A549 (cell line): Measurements from ENCODE around the gene ANTKMT. TPM values are rescaled to one million over a fixed set of nuclear protein-coding genes. Genes with fewer than 3 reads are reported as not detected.

Experiments used
- ATAC-seq, 2 experiments: fragments of 200-7000 bp in 1 of 2; fragments of >200 bp in 1 of 2; cut with Nextera tagmentation in 1 of 2; cut with Tn5 transposase in 1 of 2; 3 replicates each; pipeline versions ENCODE4 v1.8.0 to v1.9.1; 2018 to 2020; ENCODE audit warnings: mild to moderate bottlenecking in 1 of 2, moderate library complexity in 1 of 2
- CTCF ChIA-PET: fragments of 300-600 bp; sonication (Branson Sonifier 250); formaldehyde crosslinking; extraction: SDS; loops from one replicate; lab custom pipeline; 2021; ENCODE audit warnings: antibody characterized with exemption, inconsistent platforms; lab: Yijun Ruan, JAX
- POLR2A ChIA-PET: fragments of 350-600 bp; formaldehyde crosslinking; extraction: SDS; loops from one replicate; lab custom pipeline; 2021; ENCODE audit warnings: antibody characterized with exemption, inconsistent platforms; lab: Yijun Ruan, JAX
- DNase-seq, 2 experiments: peaks; one replicate each; pipeline versions ENCODE4 v3.0.0 to v3.0.0-alpha.2; 2011 to 2016; ENCODE audit warnings: low read depth in 1 of 2, low spot score in 1 of 2
- FAIRE-seq: peaks from 2 replicates; lab custom pipeline; 2011; peaks lifted over from hg19 to GRCh38; lab: Jason Lieb, UNC
- H3K27ac ChIP-seq, 2 experiments: fragments of >200 bp; sonication (Bioruptor Twin); formaldehyde crosslinking; 3 replicates each; pipeline ENCODE4 v1.5.1; 2016 to 2017
- H3K4me1 ChIP-seq: fragments of >200 bp; sonication (Bioruptor Twin); formaldehyde crosslinking; 3 replicates; pipeline ENCODE4 v1.6.1; 2016
- H3K4me2 ChIP-seq: fragments of >200 bp; sonication (Bioruptor Twin); formaldehyde crosslinking; 3 replicates; pipeline ENCODE4 v1.6.1; 2016
- H3K4me3 ChIP-seq: fragments of >200 bp; sonication (Bioruptor Twin); formaldehyde crosslinking; 3 replicates; pipeline ENCODE4 v1.5.1; 2016
- H3K9me3 ChIP-seq: fragments of >200 bp; sonication (Bioruptor Twin); formaldehyde crosslinking; 3 replicates; pipeline ENCODE4 v1.6.1; 2016
- BHLHE40 ChIP-seq: IDR thresholded peaks from 2 replicates; pipeline ENCODE4 v1.6.1; 2012; ENCODE audit warnings: low read depth, low read length, inconsistent platforms
- CBX8 ChIP-seq: fragments of 200-600 bp; sonication (generic); IDR thresholded peaks from 2 replicates; pipeline ENCODE4 v1.6.1; 2016
- CTCF ChIP-seq: fragments of >200 bp; sonication (Bioruptor Twin); formaldehyde crosslinking; IDR thresholded peaks from 3 replicates; pipeline ENCODE4 v1.5.1; 2016
- EHF ChIP-seq: fragments of 250-450 bp; sonication (Bioruptor Pico); IDR thresholded peaks from 2 replicates; pipeline ENCODE4 v1.5.0; 2020; ENCODE audit warnings: mild to moderate bottlenecking
- ELK1 ChIP-seq: fragments of 150-350 bp; IDR thresholded peaks from 2 replicates; pipeline ENCODE4 v1.6.1; 2014; ENCODE audit warnings: low read depth, mild to moderate bottlenecking, low read length
- EP300 ChIP-seq, 2 experiments: fragments of >200 bp; sonication (Bioruptor Twin); formaldehyde crosslinking; IDR thresholded peaks; 2 replicates in 1 of 2; 3 replicates in 1 of 2; pipeline ENCODE4 v1.6.1; 2016 to 2017
- FOSB ChIP-seq: fragments of 250-450 bp; sonication (Bioruptor Pico); IDR thresholded peaks from 2 replicates; pipeline ENCODE4 v1.5.0; 2020; ENCODE audit warnings: mild to moderate bottlenecking, moderate library complexity
- GATA3 ChIP-seq: IDR thresholded peaks from 2 replicates; pipeline ENCODE4 v1.6.1; 2012; ENCODE audit warnings: borderline replicate concordance
- HDAC2 ChIP-seq: fragments of 200-600 bp; sonication (generic); IDR thresholded peaks from 2 replicates; pipeline ENCODE4 v1.6.1; 2016
- HEYL ChIP-seq: fragments of 250-450 bp; sonication (Bioruptor Pico); IDR thresholded peaks from 2 replicates; pipeline ENCODE4 v1.8.0; 2021; ENCODE audit warnings: mild to moderate bottlenecking, moderate library complexity
- HOXA7 ChIP-seq: fragments of 250-450 bp; sonication (Bioruptor Pico); IDR thresholded peaks from 2 replicates; pipeline ENCODE4 v1.5.0; 2020; ENCODE audit warnings: mild to moderate bottlenecking, moderate library complexity
- HOXB13 ChIP-seq: fragments of 250-450 bp; sonication (Bioruptor Pico); IDR thresholded peaks from 2 replicates; pipeline ENCODE4 v1.5.0; 2020; ENCODE audit warnings: low read depth, mild to moderate bottlenecking, moderate library complexity
- JUN ChIP-seq, 2 experiments: fragments of >200 bp; sonication (Bioruptor Twin); formaldehyde crosslinking; IDR thresholded peaks; 2 replicates in 1 of 2; 3 replicates in 1 of 2; pipeline ENCODE4 v1.6.1; 2016 to 2017
- KDM1A ChIP-seq: fragments of 200-600 bp; sonication (generic); IDR thresholded peaks from 2 replicates; pipeline ENCODE4 v1.6.1; 2016; ENCODE audit warnings: low read depth, mild to moderate bottlenecking
- KDM5A ChIP-seq: fragments of 200-600 bp; sonication (generic); IDR thresholded peaks from 2 replicates; pipeline ENCODE4 v1.6.1; 2016; ENCODE audit warnings: antibody characterized with exemption, mild to moderate bottlenecking
- MAX ChIP-seq: IDR thresholded peaks from 2 replicates; pipeline ENCODE4 v1.6.1; 2012
- MAZ ChIP-seq: fragments of 150-350 bp; IDR thresholded peaks from 2 replicates; pipeline ENCODE4 v1.6.1; 2014; ENCODE audit warnings: antibody characterized with exemption, low read depth, low read length, borderline replicate concordance
- NPAS2 ChIP-seq: fragments of 250-450 bp; sonication (Bioruptor Pico); IDR thresholded peaks from 2 replicates; pipeline ENCODE4 v1.8.0; 2022; ENCODE audit warnings: mild to moderate bottlenecking, moderate library complexity, borderline replicate concordance
- PBX3 ChIP-seq: IDR thresholded peaks from 2 replicates; pipeline ENCODE4 v1.6.1; 2012
- POLR2A ChIP-seq: IDR thresholded peaks from 2 replicates; pipeline ENCODE4 v1.6.1; 2012; ENCODE audit warnings: mild to moderate bottlenecking, low read length
- RCOR1 ChIP-seq: fragments of 150-350 bp; IDR thresholded peaks from 2 replicates; pipeline ENCODE4 v1.6.1; 2014; ENCODE audit warnings: antibody characterized with exemption, low read length, low read depth
- TFCP2L1 ChIP-seq: fragments of 250-450 bp; sonication (Bioruptor Pico); IDR thresholded peaks from 2 replicates; pipeline ENCODE4 v1.5.0; 2021; ENCODE audit warnings: mild to moderate bottlenecking
- TP53 ChIP-seq: fragments of 250-450 bp; sonication (Bioruptor Pico); IDR thresholded peaks from 2 replicates; pipeline ENCODE4 v1.5.0; 2021; ENCODE audit warnings: mild to moderate bottlenecking, moderate library complexity
- WGBS: methylation state at CpG from one replicate; pipeline ENCODE4 v1.1.6; 2017; ENCODE audit errors: missing lambda C conversion rate; 5-methylcytosine and 5-hydroxymethylcytosine counted together
- polyA plus RNA-seq, 4 experiments: library from polyadenylated mRNA; depleted of rRNA in 3 of 4; stranded (reverse); fragments of >200 nt; fragmentation: RNase III in 1 of 4; extraction: RNeasy Plus Mini Kit Qiagen cat#74134 plus additional on column Dnase treatment in 1 of 4; gene quantifications; 2 replicates in 3 of 4; 3 replicates in 1 of 4; pipeline ENCODE4 v1.2.3, GENCODE V29; 2011 to 2017

ANTKMT gene
- polyA plus RNA-seq, 2 of the 4 experiments (the other 2 are of a cell fraction), result 11.9 to 55.8 TPM

DNA sequence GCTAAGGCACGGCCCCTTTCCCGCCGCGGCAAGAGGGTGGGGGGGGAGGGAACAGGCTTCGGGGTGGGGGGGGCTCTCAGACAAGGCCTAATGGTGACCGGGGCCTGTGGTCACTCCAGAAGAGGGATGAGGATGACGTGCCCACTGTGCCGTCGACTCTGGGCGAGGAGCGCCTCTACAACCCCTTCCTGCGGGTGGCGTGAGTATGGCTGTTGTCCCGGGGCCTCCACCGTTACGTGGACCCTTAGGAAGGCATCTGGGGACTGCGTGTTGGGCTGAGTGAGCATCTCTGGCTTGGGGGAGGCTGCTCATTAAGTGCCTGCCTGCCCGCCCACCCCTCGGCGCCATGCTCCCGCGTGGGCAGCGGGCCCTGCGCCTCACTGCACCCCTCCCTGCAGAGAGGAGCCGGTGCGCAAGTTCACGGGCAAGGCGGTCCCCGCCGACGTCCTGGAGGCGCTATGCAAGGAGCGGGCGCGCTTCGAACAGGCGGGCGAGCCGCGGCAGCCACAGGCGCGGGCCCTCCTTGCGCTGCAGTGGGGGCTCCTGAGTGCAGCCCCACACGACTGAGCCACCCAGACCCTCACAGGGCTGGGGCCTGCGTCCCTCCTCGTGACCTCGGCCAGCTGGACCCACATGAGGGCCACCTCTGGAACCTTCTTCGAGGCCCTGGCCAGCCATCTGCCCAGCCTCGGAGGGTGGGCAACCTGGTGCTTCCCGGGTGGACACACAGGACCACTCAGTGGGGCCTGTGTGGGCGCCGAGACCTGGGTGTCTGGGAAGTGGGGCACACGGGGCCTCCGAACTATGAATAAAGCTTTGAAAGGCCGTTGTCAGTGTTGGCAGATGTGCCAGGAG is 8.2 kb downstream of the ANTKMT start:
- CTCF ChIA-PET, result interaction anchor here (1.1 to 28.0 kb wide), 5 partner anchors 12 to 60 kb away, joined by 3 to 656 read pairs (median 14); partner anchors contain the start of genes ANTKMT, CCDC78, CHTF18 and CIAO3
- TF ChIP-seq MAX (no peak), PBX3 (peak; percentile 4; the same call in 1 of the 2 replicates), EHF (CRISPR knock-in tag) (no peak), KDM5A (no peak), TFCP2L1 (CRISPR knock-in tag) (no peak), KDM1A (no peak), FOSB (no peak), HEYL (no peak)
- WGBS, result 79% methylated on average over 23 of the region's 55 CpGs
- ATAC-seq (no peak), FAIRE-seq (no peak), DNase-seq (no peak)
- peak overlapping the region; percentile 89 to 91; a peak in 5 of 6 replicates for H3K27ac ChIP-seq
- peak overlapping the region; percentile 100 for H3K4me2 ChIP-seq
- peaks cover 13% of the 10 kb centered on the region for H3K4me1 ChIP-seq
- POLR2A ChIA-PET, result interaction anchor here (1.3 to 3.1 kb wide), 3 partner anchors 8 to 14 kb away, joined by 3 to 15 read pairs (median 12); partner anchors contain the start of genes ANTKMT and METRN
- no peaks in the 10 kb centered on the region for H3K9me3 ChIP-seq
- H3K4me3 ChIP-seq, result peak overlapping the region; percentile 60; the same call in 2 of the 3 replicates

- H3K9me3 ChIP-seq, result no peaks in the 10 kb centered on the region
- POLR2A ChIA-PET, result interaction anchor here (1.0 to 3.1 kb wide), 3 partner anchors 9 to 77 kb away, joined by 3 to 15 read pairs (median 6); partner anchors contain the start of genes ANTKMT and METRN
- H3K4me3 ChIP-seq, result no peak overlapping the region
- DNase-seq, result no peak
- TF ChIP-seq POLR2A (no peak), BHLHE40 (no peak), NPAS2 (no peak), GATA3 (no peak), EP300 (IDR thresholded peaks at IDR 0.05) (no peak), HOXB13 (no peak), HOXA7 (CRISPR knock-in tag) (no peak), MAZ (no peak)
- FAIRE-seq, result no peak
- WGBS, result 95% methylated on average over 27 of the region's 37 CpGs
- H3K4me1 ChIP-seq, result peaks cover 13% of the 10 kb centered on the region
- H3K4me2 ChIP-seq, result no peak overlapping the region
- no peak for ATAC-seq
- no peak overlapping the region for H3K27ac ChIP-seq
- CTCF ChIA-PET, result interaction anchor here (1.3 to 28.0 kb wide), 5 partner anchors 11 to 56 kb away, joined by 3 to 656 read pairs (median 14); partner anchors contain the start of genes ANTKMT, CCDC78, CIAO3 and FBXL16
These were observed 9.1 kb downstream of the ANTKMT start for GRCh38 chr16:729768-730665.

GRCh38 chr16:730666-731509 is 9.9 kb downstream of the ANTKMT start:
- no peak overlapping the region for H3K4me3 ChIP-seq
- H3K27ac ChIP-seq, result no peak overlapping the region
- no peaks in the 10 kb centered on the region for H3K9me3 ChIP-seq
- DNase-seq, result no peak
- peaks cover 13% of the 10 kb centered on the region for H3K4me1 ChIP-seq
- no peak overlapping the region for H3K4me2 ChIP-seq
- ChIA-PET CTCF (interaction anchor here (0.9 to 28.0 kb wide), 6 partner anchors 10 to 55 kb away, joined by 3 to 656 read pairs (median 30); partner anchors contain the start of genes ANTKMT, CCDC78, CIAO3 and FBXL16), POLR2A (interaction anchor here (1.0 to 3.1 kb wide), 3 partner anchors 10 to 76 kb away, joined by 3 to 15 read pairs (median 6); partner anchors contain the start of genes ANTKMT and METRN)
- FAIRE-seq, result no peak
- no peak for TF ChIP-seq TP53 (CRISPR knock-in tag)
- no peak for TF ChIP-seq NPAS2
- TF ChIP-seq RCOR1, result no peak
- no peak for TF ChIP-seq ELK1
- TF ChIP-seq HDAC2, result no peak
- TF ChIP-seq CBX8, result no peak
- no peak for TF ChIP-seq JUN (IDR thresholded peaks at IDR 0.05)
- no peak for TF ChIP-seq CTCF
- no peak for ATAC-seq
- WGBS, result 83% methylated on average over 9 of the region's 22 CpGs
